ENCODE data around the gene MTF1.

Gene MTF1

GRCh38 chr1:37851782-37852210 is 7.6 kb downstream of the MTF1 start:
- Histone ChIP-seq H3K4me3 (replicated peaks; ENCODE audit: low read depth, low read length) (no peak overlapping the region), H3K27me3 (replicated peaks; ENCODE audit: control insufficient read depth, insufficient read depth, low read length) (no peaks in the 10 kb centered on the region), H3K36me3 (ENCODE audit: control insufficient read depth, insufficient read depth, low read length) (peaks cover 6% of the 10 kb centered on the region)
- no peak for TF ChIP-seq CTCF (IDR thresholded peaks at IDR 0.05; ENCODE audit: insufficient read depth, low read length, poor library complexity, severe bottlenecking)
- no peak for DNase-seq (ENCODE audit: extremely low read depth, insufficient read length)

DNA sequence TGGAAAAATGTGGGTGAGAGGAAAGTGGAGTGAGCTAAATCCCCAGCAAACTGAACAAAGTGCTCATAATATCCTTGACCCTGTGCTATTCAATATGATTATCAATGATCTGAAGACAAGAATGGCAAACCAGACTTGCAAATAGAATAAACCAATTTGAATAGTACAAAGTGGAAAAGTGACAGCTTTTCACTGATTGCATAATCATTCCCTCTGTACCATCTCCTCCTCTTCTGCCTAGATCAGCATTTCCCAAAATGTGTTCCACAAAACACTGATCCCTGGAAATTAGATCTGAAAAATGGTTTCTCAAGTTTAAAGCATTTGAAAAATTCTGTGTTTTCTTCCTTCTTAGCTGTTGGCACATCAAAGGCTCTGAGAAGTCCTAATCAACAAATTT is 8.1 kb downstream of the MTF1 start:
- H3K36me3 ChIP-seq (ENCODE audit: control insufficient read depth, insufficient read depth, low read length): peaks cover 6% of the 10 kb centered on the region

GRCh38 chr1:37850352-37850955 is 8.9 kb downstream of the MTF1 start:
- Histone ChIP-seq H3K4me3 (replicated peaks; ENCODE audit: low read depth, low read length) (no peak overlapping the region), H3K27me3 (replicated peaks; ENCODE audit: control insufficient read depth, insufficient read depth, low read length) (no peaks in the 10 kb centered on the region), H3K36me3 (ENCODE audit: control insufficient read depth, insufficient read depth, low read length) (peaks cover 6% of the 10 kb centered on the region)
- no peak for DNase-seq (ENCODE audit: extremely low read depth, insufficient read length)
- no peak for TF ChIP-seq CTCF (IDR thresholded peaks at IDR 0.05; ENCODE audit: insufficient read depth, low read length, poor library complexity, severe bottlenecking)

More for the DNA sequence above, 8.1 kb downstream of the MTF1 start:
- no peak for TF ChIP-seq CTCF (IDR thresholded peaks at IDR 0.05; ENCODE audit: insufficient read depth, low read length, poor library complexity, severe bottlenecking)
- DNase-seq (ENCODE audit: extremely low read depth, insufficient read length): no peak
- Histone ChIP-seq H3K27me3 (replicated peaks; ENCODE audit: control insufficient read depth, insufficient read depth, low read length) (no peaks in the 10 kb centered on the region), H3K4me3 (replicated peaks; ENCODE audit: low read depth, low read length) (no peak overlapping the region)

- DNase-seq (ENCODE audit: extremely low read depth, insufficient read length): no peak
- Histone ChIP-seq H3K36me3 (ENCODE audit: control insufficient read depth, insufficient read depth, low read length) (peaks cover 6% of the 10 kb centered on the region), H3K4me3 (replicated peaks; ENCODE audit: low read depth, low read length) (no peak overlapping the region), H3K27me3 (replicated peaks; ENCODE audit: control insufficient read depth, insufficient read depth, low read length) (no peaks in the 10 kb centered on the region)
- TF ChIP-seq CTCF (IDR thresholded peaks at IDR 0.05; ENCODE audit: insufficient read depth, low read length, poor library complexity, severe bottlenecking): no peak
These were observed 9.9 kb downstream of the MTF1 start for GRCh38 chr1:37849480-37849879.

DNA sequence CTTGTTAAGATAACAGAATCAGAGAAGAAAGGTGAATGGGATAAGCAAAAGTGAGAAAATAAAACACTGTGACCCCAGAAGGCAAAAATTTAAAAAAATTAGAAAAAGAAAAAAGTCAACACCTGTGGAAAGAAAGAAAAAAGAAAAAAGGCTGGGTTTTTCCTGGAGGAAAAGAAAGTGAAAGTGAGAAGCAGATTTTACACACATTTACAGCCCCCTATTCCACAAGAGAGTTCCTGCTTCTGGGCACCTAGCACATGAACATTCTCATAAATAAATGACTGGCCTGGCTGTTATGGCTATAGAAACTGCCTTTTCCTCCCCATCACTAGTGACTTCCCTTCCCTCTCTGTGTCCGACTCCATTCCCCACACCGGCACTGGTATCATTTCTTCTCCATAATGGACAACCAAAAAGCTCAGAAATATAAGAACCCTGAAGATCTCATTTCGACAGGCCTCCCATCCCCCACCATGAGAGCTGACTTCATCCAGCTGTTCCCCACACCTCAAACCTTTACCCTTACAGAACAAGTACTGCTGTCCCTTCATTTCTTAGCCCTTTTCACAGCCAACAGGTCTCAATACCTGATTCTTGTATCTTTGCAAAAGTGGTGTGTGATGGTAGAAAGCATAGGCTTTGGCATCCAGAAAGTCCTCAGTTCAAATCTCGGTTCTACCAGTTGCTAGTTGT is 12.6 kb downstream of the MTF1 start:
- Histone ChIP-seq H3K4me3 (replicated peaks; ENCODE audit: low read depth, low read length) (peak overlapping the region; percentile 4; the same call in 1 of the 2 replicates), H3K27me3 (replicated peaks; ENCODE audit: control insufficient read depth, insufficient read depth, low read length) (no peaks in the 10 kb centered on the region), H3K36me3 (ENCODE audit: control insufficient read depth, insufficient read depth, low read length) (peaks cover 3% of the 10 kb centered on the region)
- DNase-seq (ENCODE audit: extremely low read depth, insufficient read length): no peak
- no peak for TF ChIP-seq CTCF (IDR thresholded peaks at IDR 0.05; ENCODE audit: insufficient read depth, low read length, poor library complexity, severe bottlenecking)
